ENCODE data around the gene PPM1E.
"Not testable (repeated sequence)": the region's sequence is repeated elsewhere in the genome, so short reads cannot be mapped to it uniquely, and the experiment has no call there.

PPM1E gene

GRCh38 chr17:58783380-58783779, 27.7 kb downstream of the PPM1E start:
- DNase-seq: no peak

- no peak for DNase-seq
Observed at GRCh38 chr17:58785097-58785496, 29.4 kb downstream of the PPM1E start.

GRCh38 chr17:58786586-58787295, 31.1 kb downstream of the PPM1E start:
- peak; percentile 77 for DNase-seq

GRCh38 chr17:58788199-58788598, 32.5 kb downstream of the PPM1E start:
- DNase-seq: no peak

- no peak for DNase-seq
Observed at GRCh38 chr17:58789160-58789559, 33.5 kb downstream of the PPM1E start.

- DNase-seq: no peak
Observed at GRCh38 chr17:58789831-58790230, 34.2 kb downstream of the PPM1E start.

- DNase-seq: not testable (repeated sequence)
Observed at GRCh38 chr17:58794508-58794907, 38.9 kb downstream of the PPM1E start.

- no peak for DNase-seq
Observed at GRCh38 chr17:58802188-58802587, 46.5 kb downstream of the PPM1E start.

GRCh38 chr17:58806046-58806445, 50.4 kb downstream of the PPM1E start:
- DNase-seq: no peak

- no peak for DNase-seq
Observed at GRCh38 chr17:58808609-58809563, 53.2 kb downstream of the PPM1E start.

- DNase-seq: no peak
Observed at GRCh38 chr17:58809564-58809936, 53.9 kb downstream of the PPM1E start.

- no peak for DNase-seq
Observed at GRCh38 chr17:58811290-58811689, 55.6 kb downstream of the PPM1E start.

- no peak for DNase-seq
Observed at GRCh38 chr17:58813712-58814111, 58.1 kb downstream of the PPM1E start.

- no peak for DNase-seq
Observed at GRCh38 chr17:58818654-58819053, 63.0 kb downstream of the PPM1E start.

- no peak for DNase-seq
Observed at GRCh38 chr17:58822148-58823050, 66.7 kb downstream of the PPM1E start.

GRCh38 chr17:58823051-58823525, 67.4 kb downstream of the PPM1E start:
- no peak for DNase-seq

GRCh38 chr17:58829172-58829637, 73.6 kb downstream of the PPM1E start:
- no peak for DNase-seq

GRCh38 chr17:58831780-58832179, 76.1 kb downstream of the PPM1E start:
- no peak for DNase-seq

GRCh38 chr17:58832514-58832913, 76.9 kb downstream of the PPM1E start:
- no peak for DNase-seq

- DNase-seq: no peak
Observed at GRCh38 chr17:58837699-58838098, 82.0 kb downstream of the PPM1E start.

GRCh38 chr17:58840820-58841612, 85.4 kb downstream of the PPM1E start:
- DNase-seq: no peak

GRCh38 chr17:58846413-58846812, 90.8 kb downstream of the PPM1E start:
- DNase-seq: not testable (repeated sequence)

Measured in HCEC 1CT (cell line).